ENCODE data around the gene OSM.

The OSM gene

GRCh38 chr22:30285176-30285845, 18.7 kb upstream of the OSM start:
- no peak for DNase-seq (ENCODE audit: low read depth in 2 of 2)

- no peak for DNase-seq (ENCODE audit: low read depth in 2 of 2)
These were observed 18.0 kb upstream of the OSM start for GRCh38 chr22:30284666-30285065.

GRCh38 chr22:30284172-30284571, 17.5 kb upstream of the OSM start:
- DNase-seq (ENCODE audit: low read depth in 2 of 2) = no peak

- no peak for DNase-seq (ENCODE audit: low read depth in 2 of 2)
These were observed 16.7 kb upstream of the OSM start for GRCh38 chr22:30283342-30283741.

- no peak for DNase-seq (ENCODE audit: low read depth in 2 of 2)
These were observed 16.0 kb upstream of the OSM start for GRCh38 chr22:30282616-30283046.

GRCh38 chr22:30280505-30280904, 13.9 kb upstream of the OSM start:
- DNase-seq (ENCODE audit: low read depth in 2 of 2) = no peak

- DNase-seq (ENCODE audit: low read depth in 2 of 2) = no peak
These were observed 13.3 kb upstream of the OSM start for GRCh38 chr22:30279932-30280331.

GRCh38 chr22:30279046-30279788, 12.6 kb upstream of the OSM start:
- no peak for DNase-seq (ENCODE audit: low read depth in 2 of 2)

- DNase-seq (ENCODE audit: low read depth in 2 of 2) = no peak
These were observed 11.1 kb upstream of the OSM start for GRCh38 chr22:30277547-30278344.

GRCh38 chr22:30276039-30276438, 9.4 kb upstream of the OSM start:
- DNase-seq (ENCODE audit: low read depth in 2 of 2) = no peak

- DNase-seq (ENCODE audit: low read depth in 2 of 2) = no peak
These were observed 9.0 kb upstream of the OSM start for GRCh38 chr22:30275625-30276024.

- DNase-seq (ENCODE audit: low read depth in 2 of 2) = no peak
These were observed 7.8 kb upstream of the OSM start for GRCh38 chr22:30274437-30274812.

- no peak for DNase-seq (ENCODE audit: low read depth in 2 of 2)
These were observed 7.2 kb upstream of the OSM start for GRCh38 chr22:30273711-30274436.

- DNase-seq (ENCODE audit: low read depth in 2 of 2) = no peak
These were observed 6.3 kb upstream of the OSM start for GRCh38 chr22:30272781-30273601.

GRCh38 chr22:30270832-30271231, 4.2 kb upstream of the OSM start:
- DNase-seq (ENCODE audit: low read depth in 2 of 2) = no peak

GRCh38 chr22:30268331-30268730, 1.7 kb upstream of the OSM start:
- DNase-seq (ENCODE audit: low read depth in 2 of 2) = no peak

- DNase-seq (ENCODE audit: low read depth in 2 of 2) = no peak
These were observed 991 bp upstream of the OSM start for GRCh38 chr22:30267382-30268302.

- DNase-seq (ENCODE audit: low read depth in 2 of 2) = no peak
These were observed 717 bp downstream of the OSM start for GRCh38 chr22:30265823-30266444.

- DNase-seq (ENCODE audit: low read depth in 2 of 2) = no peak
These were observed 1.4 kb downstream of the OSM start for GRCh38 chr22:30265131-30265720.
